GM10266 (cell line): ENCODE results near the gene KRT7.

ENCODE experiments used
- DNase-seq: peaks from one replicate; pipeline ENCODE4 v3.0.0; 2012; ENCODE audit errors: extremely low spot score
- CTCF ChIP-seq: IDR thresholded peaks from 2 replicates; pipeline ENCODE4 v1.5.1; 2012; ENCODE audit warnings: mild to moderate bottlenecking, low read depth; ENCODE audit not compliant: control insufficient read depth, insufficient read depth; ENCODE audit errors: missing control alignments

KRT7 gene

GRCh38 chr12:52205612-52206303, 27.3 kb upstream of the KRT7 start:
- no peak for TF ChIP-seq CTCF
- DNase-seq = no peak

- no peak for DNase-seq
- no peak for TF ChIP-seq CTCF
Observed at GRCh38 chr12:52206304-52207040, 26.6 kb upstream of the KRT7 start.

- no peak for DNase-seq
- no peak for TF ChIP-seq CTCF
Observed at GRCh38 chr12:52207106-52207505, 25.9 kb upstream of the KRT7 start.

DNA sequence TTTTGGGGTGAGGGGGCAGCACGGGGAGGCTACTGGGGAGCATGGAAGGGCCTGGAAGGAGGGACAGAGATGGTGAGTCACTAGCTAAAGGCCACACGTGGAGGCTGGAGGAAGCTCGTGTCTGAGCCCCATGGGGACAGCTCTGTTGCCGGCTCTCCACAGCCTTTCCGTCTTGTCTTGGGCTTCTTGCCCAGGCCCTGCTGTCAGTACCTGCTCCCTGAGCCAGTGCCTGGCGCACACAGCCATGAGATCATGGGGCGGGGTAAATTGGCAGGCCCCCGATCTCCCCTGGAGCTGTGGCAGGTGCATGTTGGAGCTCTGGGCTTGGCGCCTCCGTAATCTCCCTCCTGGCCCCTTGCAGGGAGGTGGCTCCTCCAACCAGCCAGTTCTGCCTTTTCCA, 25.1 kb upstream of the KRT7 start:
- no peak for DNase-seq
- TF ChIP-seq CTCF = no peak

DNA sequence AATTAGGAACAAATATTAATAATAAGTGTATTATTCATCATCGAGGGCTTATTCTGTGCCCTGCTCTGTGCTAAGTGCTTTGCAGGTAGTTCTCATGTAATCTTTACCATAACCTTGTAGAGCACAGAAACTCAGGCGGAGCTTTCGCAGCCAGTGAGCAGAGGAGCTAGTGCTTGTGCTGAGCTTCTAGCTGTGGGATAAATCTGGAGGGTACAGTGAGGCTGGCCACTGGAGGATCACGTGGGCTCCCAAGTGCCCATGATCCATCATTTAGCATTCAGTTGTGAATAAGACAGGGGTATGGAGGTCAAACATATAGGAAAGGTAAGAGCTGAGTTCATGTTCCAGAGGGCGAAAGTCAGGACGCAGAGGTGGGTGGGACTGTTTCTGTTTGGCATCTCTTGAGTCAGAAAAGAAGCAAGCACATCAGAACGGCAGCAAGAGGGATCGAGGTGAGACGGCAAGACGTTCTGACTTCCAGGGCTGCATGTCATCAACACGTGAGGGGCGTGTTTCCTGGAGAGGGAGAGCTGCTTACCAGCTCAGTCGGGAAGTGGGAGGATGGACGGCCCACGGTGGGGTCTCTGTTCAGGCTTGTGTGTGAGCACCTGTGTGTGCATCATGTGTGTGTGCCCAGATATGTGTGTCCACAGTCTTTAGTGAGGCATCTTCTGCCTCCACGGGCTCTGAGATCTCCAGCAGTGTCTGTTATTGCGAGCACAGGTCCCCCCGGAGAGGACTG, 24.4 kb upstream of the KRT7 start:
- no peak for TF ChIP-seq CTCF
- DNase-seq = no peak

DNA sequence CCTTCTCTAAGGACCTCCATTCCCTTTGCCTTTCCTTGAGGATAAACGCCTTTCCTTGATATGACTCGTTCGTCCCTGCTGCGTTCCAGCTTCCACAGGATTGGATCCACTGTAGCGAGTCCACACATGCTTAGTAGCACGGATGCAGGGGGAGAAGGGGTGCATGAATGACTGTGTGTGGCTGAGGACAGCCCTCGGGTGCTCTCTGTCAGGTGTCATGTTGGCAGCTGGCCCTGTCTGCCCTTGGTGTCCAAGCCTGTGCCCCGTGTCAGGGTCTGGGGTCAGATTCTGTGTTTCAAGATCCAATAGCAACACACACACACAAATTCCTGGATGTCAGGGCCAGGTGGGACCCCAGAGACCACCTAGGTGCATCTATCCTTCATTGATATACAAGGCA, 23.7 kb upstream of the KRT7 start:
- TF ChIP-seq CTCF = no peak
- DNase-seq = no peak
